ENCODE measurements around the gene EXOSC7. TPM values are rescaled to one million over a fixed set of nuclear protein-coding genes. Genes with fewer than 3 reads are reported as not detected.
A peak's percentile ranks its signal among the peaks of the same experiment; 100 is the strongest.

EXOSC7 gene
- total RNA-seq, 1 donor from 2014 or later, result 51.2 TPM

GRCh38 chr3:44962621-44963393, 13.2 kb upstream of the EXOSC7 start:
- H3K4me3 ChIP-seq, result no peak overlapping the region
- no peaks in the 10 kb centered on the region for H3K9me3 ChIP-seq
- H3K27ac ChIP-seq, result no peak overlapping the region
- peaks cover 12 to 14% of the 10 kb centered on the region in 2 donors for H3K36me3 ChIP-seq
- DNase-seq (ENCODE audit: low spot score in 2 of 2), result peak in 1 of 2 donors; percentile 9
- intact Hi-C loops (cut with DNase I), result no loop called here
- TF ChIP-seq CTCF (IDR thresholded peaks at IDR 0.05), result no peak
- H3K27me3 ChIP-seq, result no peaks in the 10 kb centered on the region
- H3K4me1 ChIP-seq, result no peaks in the 10 kb centered on the region

GRCh38 chr3:44963571-44964325, 12.3 kb upstream of the EXOSC7 start:
- intact Hi-C loops (cut with DNase I), result no loop called here
- Histone ChIP-seq H3K9me3 (no peaks in the 10 kb centered on the region), H3K27me3 (no peaks in the 10 kb centered on the region), H3K4me1 (no peaks in the 10 kb centered on the region), H3K4me3 (no peak overlapping the region), H3K27ac (no peak overlapping the region), H3K36me3 (peaks cover 4 to 6% of the 10 kb centered on the region in 2 donors)
- DNase-seq (ENCODE audit: low spot score in 2 of 2), result peak in 1 of 2 donors; percentile 43
- no peak for TF ChIP-seq CTCF (IDR thresholded peaks at IDR 0.05)

GRCh38 chr3:44965165-44965564, 10.9 kb upstream of the EXOSC7 start:
- no peaks in the 10 kb centered on the region for H3K9me3 ChIP-seq
- TF ChIP-seq CTCF (IDR thresholded peaks at IDR 0.05), result no peak
- intact Hi-C loops (cut with DNase I), result no loop called here
- H3K4me3 ChIP-seq, result no peak overlapping the region
- H3K27me3 ChIP-seq, result no peaks in the 10 kb centered on the region
- H3K4me1 ChIP-seq, result no peaks in the 10 kb centered on the region
- no peaks in the 10 kb centered on the region for H3K36me3 ChIP-seq
- H3K27ac ChIP-seq, result no peak overlapping the region
- DNase-seq (ENCODE audit: low spot score in 2 of 2), result peak in 1 of 2 donors; percentile 30

- no peaks in the 10 kb centered on the region for H3K27me3 ChIP-seq
- intact Hi-C loops (cut with DNase I), result no loop called here
- peak in 1 of 2 donors; percentile 27 for DNase-seq (ENCODE audit: low spot score in 2 of 2)
Measured at GRCh38 chr3:44966795-44967278, 9.2 kb upstream of the EXOSC7 start.

GRCh38 chr3:44968447-44968858, 7.6 kb upstream of the EXOSC7 start:
- Histone ChIP-seq H3K36me3 (no peaks in the 10 kb centered on the region), H3K4me3 (no peak overlapping the region), H3K27ac (no peak overlapping the region), H3K4me1 (no peaks in the 10 kb centered on the region), H3K9me3 (no peaks in the 10 kb centered on the region), H3K27me3 (no peaks in the 10 kb centered on the region)
- intact Hi-C loops (cut with DNase I), result no loop called here
- DNase-seq (ENCODE audit: low spot score in 2 of 2), result peak in 1 of 2 donors; percentile 38
- no peak for TF ChIP-seq CTCF (IDR thresholded peaks at IDR 0.05)

More at GRCh38 chr3:44966795-44967278, 9.2 kb upstream of the EXOSC7 start:
- Histone ChIP-seq H3K27ac (no peak overlapping the region), H3K9me3 (no peaks in the 10 kb centered on the region), H3K4me1 (no peaks in the 10 kb centered on the region), H3K36me3 (no peaks in the 10 kb centered on the region), H3K4me3 (no peak overlapping the region)
- TF ChIP-seq CTCF (IDR thresholded peaks at IDR 0.05), result no peak

All from ascending aorta (tissue), 2 donors.